ENCODE data around the gene GIPR. TPM values are rescaled to one million over a fixed set of nuclear protein-coding genes. Genes with fewer than 3 reads are reported as not detected.

Gene GIPR
- total and polyA plus RNA-seq, 8 donors, result 1.9 to 44.9 (median 6.8) TPM

GRCh38 chr19:45705115-45705514, 37.1 kb downstream of the GIPR start:
- no peaks in the 10 kb centered on the region for H3K27me3 ChIP-seq
- no peaks in the 10 kb centered on the region for H3K9me3 ChIP-seq
- TF ChIP-seq POLR2A (IDR thresholded peaks at IDR 0.05) (no peak), EP300 (IDR thresholded peaks at IDR 0.05) (no peak), POLR2AphosphoS5 (IDR thresholded peaks at IDR 0.05) (no peak)
- TF ChIP-seq, protein P1, sequence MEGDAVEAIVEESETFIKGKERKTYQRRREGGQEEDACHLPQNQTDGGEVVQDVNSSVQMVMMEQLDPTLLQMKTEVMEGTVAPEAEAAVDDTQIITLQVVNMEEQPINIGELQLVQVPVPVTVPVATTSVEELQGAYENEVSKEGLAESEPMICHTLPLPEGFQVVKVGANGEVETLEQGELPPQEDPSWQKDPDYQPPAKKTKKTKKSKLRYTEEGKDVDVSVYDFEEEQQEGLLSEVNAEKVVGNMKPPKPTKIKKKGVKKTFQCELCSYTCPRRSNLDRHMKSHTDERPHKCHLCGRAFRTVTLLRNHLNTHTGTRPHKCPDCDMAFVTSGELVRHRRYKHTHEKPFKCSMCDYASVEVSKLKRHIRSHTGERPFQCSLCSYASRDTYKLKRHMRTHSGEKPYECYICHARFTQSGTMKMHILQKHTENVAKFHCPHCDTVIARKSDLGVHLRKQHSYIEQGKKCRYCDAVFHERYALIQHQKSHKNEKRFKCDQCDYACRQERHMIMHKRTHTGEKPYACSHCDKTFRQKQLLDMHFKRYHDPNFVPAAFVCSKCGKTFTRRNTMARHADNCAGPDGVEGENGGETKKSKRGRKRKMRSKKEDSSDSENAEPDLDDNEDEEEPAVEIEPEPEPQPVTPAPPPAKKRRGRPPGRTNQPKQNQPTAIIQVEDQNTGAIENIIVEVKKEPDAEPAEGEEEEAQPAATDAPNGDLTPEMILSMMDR (IDR thresholded peaks at IDR 0.05), result no peak
- H3K36me3 ChIP-seq, result peaks cover 7 to 33% (median 30%) of the 10 kb centered on the region in 4 donors
- intact Hi-C loops (cut with DNase I; ENCODE audit: low total_unique reads), result no loop called here
- H3K27ac ChIP-seq, result no peak overlapping the region
- peaks cover 0 to 8% (median 0%) of the 10 kb centered on the region in 4 donors for H3K4me1 ChIP-seq
- no peak for DNase-seq
- no peak overlapping the region for H3K4me3 ChIP-seq
- WGBS, 5 donors, result 91 to 96% (median 94%) methylated on average over 9 of the region's 9 CpGs

- no peak for TF ChIP-seq POLR2AphosphoS5 (IDR thresholded peaks at IDR 0.05)
- TF ChIP-seq POLR2A (IDR thresholded peaks at IDR 0.05), result no peak
- TF ChIP-seq EP300 (IDR thresholded peaks at IDR 0.05), result no peak
- TF ChIP-seq, protein P1 (IDR thresholded peaks at IDR 0.05), result no peak
- 88 to 96% (median 95%) methylated on average over 12 of the region's 12 CpGs for WGBS, 5 donors
- intact Hi-C loops (cut with DNase I; ENCODE audit: low total_unique reads), result no loop called here
- H3K4me3 ChIP-seq, result no peak overlapping the region
- no peaks in the 10 kb centered on the region for H3K9me3 ChIP-seq
- no peak for DNase-seq
- peaks cover 0 to 16% (median 5%) of the 10 kb centered on the region in 4 donors for H3K4me1 ChIP-seq
- H3K27me3 ChIP-seq, result no peaks in the 10 kb centered on the region
- peaks cover 7 to 38% (median 30%) of the 10 kb centered on the region in 4 donors for H3K36me3 ChIP-seq
- no peak overlapping the region for H3K27ac ChIP-seq
These were observed 37.8 kb downstream of the GIPR start for GRCh38 chr19:45705710-45706415.

DNA sequence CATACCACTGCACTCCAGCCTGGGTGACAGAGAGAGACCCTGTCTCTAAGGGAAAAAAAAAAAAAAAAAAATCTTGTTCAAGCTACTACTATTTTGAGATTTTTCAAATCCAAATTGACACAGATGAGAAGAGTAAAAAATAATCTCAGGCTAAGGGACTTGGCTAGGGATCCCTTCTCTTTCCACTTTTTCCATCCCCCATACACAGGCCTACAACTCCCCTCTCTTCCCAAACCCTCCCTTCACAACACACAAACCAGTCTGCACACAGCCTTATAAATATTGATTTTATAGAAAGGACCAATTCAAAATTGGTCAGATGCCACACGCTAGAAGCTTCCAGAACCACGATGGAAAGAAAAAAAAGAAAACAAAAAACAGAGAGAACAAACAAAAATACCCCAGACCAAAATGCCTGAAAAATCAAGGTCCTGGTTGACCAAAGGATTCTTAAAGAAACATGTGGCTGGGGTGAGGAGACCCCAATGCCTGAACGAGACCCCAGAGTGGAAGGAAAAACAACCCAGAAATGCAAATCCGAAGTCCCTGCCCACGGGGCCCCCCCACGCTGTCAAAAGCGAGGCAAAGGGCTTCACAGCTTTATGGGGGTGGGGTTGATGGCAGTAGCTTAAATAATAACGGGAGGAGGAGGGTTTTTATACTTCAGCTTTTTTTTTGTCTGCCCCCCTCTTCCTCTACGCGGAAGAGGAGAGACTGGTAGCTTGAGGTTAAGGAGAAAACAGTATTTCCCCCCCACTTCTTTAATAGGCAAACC, 42.5 kb downstream of the GIPR start:
- intact Hi-C loops (cut with DNase I; ENCODE audit: low total_unique reads), result no loop called here
- TF ChIP-seq POLR2A (IDR thresholded peaks at IDR 0.05) (no peak), EP300 (IDR thresholded peaks at IDR 0.05) (no peak), POLR2AphosphoS5 (IDR thresholded peaks at IDR 0.05) (no peak)
- TF ChIP-seq, protein P1 (IDR thresholded peaks at IDR 0.05), result no peak
- WGBS, 5 donors, result 41 to 59% (median 55%) methylated on average over 10 of the region's 10 CpGs
- Histone ChIP-seq H3K9me3 (no peaks in the 10 kb centered on the region), H3K27me3 (no peaks in the 10 kb centered on the region), H3K27ac (peak overlapping the region in 2 of 5 donors; percentile 20 to 49), H3K4me3 (no peak overlapping the region), H3K4me1 (peaks cover 0 to 29% (median 6%) of the 10 kb centered on the region in 4 donors), H3K36me3 (peaks cover 22 to 36% (median 30%) of the 10 kb centered on the region in 4 donors)
- no peak for DNase-seq

- H3K36me3 ChIP-seq, result peaks cover 22 to 36% (median 30%) of the 10 kb centered on the region in 4 donors
- H3K9me3 ChIP-seq, result no peaks in the 10 kb centered on the region
- TF ChIP-seq EP300 (IDR thresholded peaks at IDR 0.05) (no peak), POLR2AphosphoS5 (IDR thresholded peaks at IDR 0.05) (no peak), POLR2A (IDR thresholded peaks at IDR 0.05) (no peak)
- TF ChIP-seq, protein P1 (IDR thresholded peaks at IDR 0.05), result no peak
- H3K27me3 ChIP-seq, result no peaks in the 10 kb centered on the region
- peak in 1 of 2 donors; percentile 15 for DNase-seq
- no peak overlapping the region for H3K4me3 ChIP-seq
- intact Hi-C loops (cut with DNase I; ENCODE audit: low total_unique reads), result no loop called here
- H3K4me1 ChIP-seq, result peaks cover 11 to 36% (median 13%) of the 10 kb centered on the region in 4 donors
- 92 to 94% (median 93%) methylated on average over 58 to 76 of the region's 76 CpGs for WGBS, 5 donors
- H3K27ac ChIP-seq, result peak overlapping the region in 1 of 5 donors; percentile 49
These were observed 44.1 kb downstream of the GIPR start for GRCh38 chr19:45711851-45712698.
